Thyroid gland (tissue), 4 donors: Measurements from ENCODE around the gene MZT2A.
"Not testable (repeated sequence)": the region's sequence is repeated elsewhere in the genome, so short reads cannot be mapped to it uniquely, and the experiment has no call there.

Experiments
- CTCF ChIP-seq, 6 experiments: fragments of 200-600 bp in 3 of 6; fragments of 450-650 bp in 3 of 6; sonication (generic) in 3 of 6; IDR thresholded peaks; one replicate each; pipeline ENCODE4 v1.5.1; 2016 to 2019; ENCODE audit warnings: antibody characterized with exemption in 6 of 6, mild to moderate bottlenecking in 2 of 6, inconsistent platforms in 1 of 6, moderate library complexity in 1 of 6
- POLR2A ChIP-seq, 2 donors: fragments of 450-650 bp; IDR thresholded peaks; one replicate each; pipeline ENCODE4 v1.6.1; 2017; ENCODE audit warnings: antibody characterized with exemption in 2 of 2, mild to moderate bottlenecking in 2 of 2, moderate library complexity in 1 of 2

DNA sequence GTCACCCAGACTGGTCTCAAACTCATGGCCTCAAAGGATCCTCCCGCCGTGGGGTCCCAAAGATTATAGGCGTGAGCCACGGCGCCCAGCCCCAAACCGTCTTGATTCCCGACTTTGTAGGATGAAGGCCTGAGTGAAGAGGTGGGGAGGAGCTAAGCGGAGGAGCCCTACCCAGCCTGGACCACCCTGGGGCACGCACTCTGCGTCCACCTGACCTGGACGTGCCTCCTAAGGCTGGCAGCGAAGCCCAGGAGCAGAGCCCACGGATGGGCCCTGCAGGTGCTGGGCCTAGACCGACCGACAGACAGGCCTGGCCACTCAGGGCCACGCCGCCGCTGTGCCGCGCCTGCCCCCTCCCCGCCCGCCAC lies 744 bp downstream of the MZT2A start:
- not testable (repeated sequence) for TF ChIP-seq POLR2A, CTCF (IDR thresholded peaks at IDR 0.05)
